ENCODE data around the gene HDAC4.

DNA sequence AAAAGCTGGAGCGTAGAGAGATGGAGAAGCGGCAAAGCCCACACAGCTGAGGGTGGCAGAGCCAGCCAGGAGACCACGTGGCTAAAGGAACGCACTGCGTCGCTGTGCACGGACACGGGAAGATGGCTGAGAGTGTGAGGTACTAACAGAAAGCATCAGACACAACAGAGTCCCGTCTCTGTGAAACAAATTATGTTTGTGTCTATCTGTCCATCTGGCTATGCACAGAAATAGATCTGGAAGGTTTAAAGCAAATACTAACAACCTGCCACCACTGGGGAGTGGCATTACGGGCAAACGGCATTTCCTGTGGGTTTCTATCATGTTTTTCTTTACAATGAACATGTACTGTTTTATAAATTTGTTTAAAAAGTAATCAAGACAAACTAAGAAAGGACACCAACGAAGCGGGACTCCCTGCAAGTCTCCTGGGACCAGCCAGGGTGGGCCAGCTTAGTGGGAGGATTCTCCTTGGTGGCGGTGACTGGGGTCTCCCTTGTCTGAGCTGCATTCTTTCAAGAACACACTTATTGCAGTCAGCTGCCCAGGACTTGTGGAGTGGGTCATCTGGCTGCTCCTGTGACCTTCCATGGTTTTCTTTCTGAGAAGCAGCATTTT is 290.8 kb downstream of the HDAC4 start:
- TF ChIP-seq YY1 (IDR thresholded peaks at IDR 0.05; ENCODE audit: insufficient read depth, insufficient read length) (no peak), ZNF274 (IDR thresholded peaks at IDR 0.05; ENCODE audit: low read depth, low read length) (no peak)
